Fibroblast of lung (primary cell): ENCODE data around the gene STAP2. TPM values are rescaled to one million over a fixed set of nuclear protein-coding genes. Genes with fewer than 3 reads are reported as not detected.

Experiments used
- polyA plus RNA-seq, 2 donors: library from polyadenylated mRNA; depleted of rRNA in 1 of 2; stranded (reverse) in 1 of 2; unstranded in 1 of 2; fragments of >200 nt; gene quantifications; 2 replicates each; pipeline ENCODE4 v1.2.1, GENCODE V29; 2011 to 2012; ENCODE audit warnings: missing spikeins in 1 of 2
- total RNA-seq: library from RNA; depleted of rRNA; stranded (reverse); fragments of >200 nt; gene quantifications from 2 replicates; pipeline ENCODE4 v1.2.1, GENCODE V29; 2014

STAP2 gene
- total and polyA plus RNA-seq, 2 donors (not counting 1 experiment from before 2014, with no cell fraction given): 1.7 to 4.8 TPM

Other genes with a start within 250 kb of the STAP2 start
- 159 and 177 TPM in 2 replicates for gene MAP2K2, start 214.7 kb downstream of the STAP2 start, total RNA-seq
- 61.6 and 100 TPM in 2 replicates for gene MAP2K2, start 214.7 kb downstream of the STAP2 start, polyA plus RNA-seq
- gene CREB3L3, start 185.2 kb downstream of the STAP2 start, total RNA-seq: 0.17 TPM in 1 of 2 replicates, not detected in the other
- gene CREB3L3, start 185.2 kb downstream of the STAP2 start, polyA plus RNA-seq: not detected in 2 replicates
- gene SIRT6, start 156.3 kb downstream of the STAP2 start, total RNA-seq: 9.2 and 10.0 TPM in 2 replicates
- gene SIRT6, start 156.3 kb downstream of the STAP2 start, polyA plus RNA-seq: 8.8 and 11.0 TPM in 2 replicates
- 2.3 and 2.6 TPM in 2 replicates for gene ANKRD24, start 156.1 kb downstream of the STAP2 start, total RNA-seq
- 0.09 and 0.14 TPM in 2 replicates for gene ANKRD24, start 156.1 kb downstream of the STAP2 start, polyA plus RNA-seq
- gene EBI3, start 109.3 kb downstream of the STAP2 start, total RNA-seq: not detected in 2 replicates
- gene EBI3, start 109.3 kb downstream of the STAP2 start, polyA plus RNA-seq: 0.05 and 0.14 TPM in 2 replicates
- gene YJU2, start 91.7 kb downstream of the STAP2 start, total RNA-seq: 12.6 and 14.7 TPM in 2 replicates
- gene YJU2, start 91.7 kb downstream of the STAP2 start, polyA plus RNA-seq: 10.7 and 16.3 TPM in 2 replicates
- not detected in 2 replicates for gene SHD, start 59.6 kb downstream of the STAP2 start, total RNA-seq
- gene SHD, start 59.6 kb downstream of the STAP2 start, polyA plus RNA-seq: not detected in 2 replicates
- gene TMIGD2, start 36.4 kb downstream of the STAP2 start, total RNA-seq: not detected in 2 replicates
- not detected in 2 replicates for gene TMIGD2, start 36.4 kb downstream of the STAP2 start, polyA plus RNA-seq
- gene FSD1, start 34.2 kb downstream of the STAP2 start, total RNA-seq: 8.7 and 10.1 TPM in 2 replicates
- 4.6 and 7.1 TPM in 2 replicates for gene FSD1, start 34.2 kb downstream of the STAP2 start, polyA plus RNA-seq
- 6.4 and 7.1 TPM in 2 replicates for gene MPND, start 4.7 kb upstream of the STAP2 start, total RNA-seq
- gene MPND, start 4.7 kb upstream of the STAP2 start, polyA plus RNA-seq: 2.7 and 3.8 TPM in 2 replicates
- 20.3 and 23.9 TPM in 2 replicates for gene SH3GL1, start 61.7 kb upstream of the STAP2 start, total RNA-seq
- 44.9 and 58.7 TPM in 2 replicates for gene SH3GL1, start 61.7 kb upstream of the STAP2 start, polyA plus RNA-seq
- gene CHAF1A, start 63.8 kb upstream of the STAP2 start, total RNA-seq: 3.9 and 5.9 TPM in 2 replicates
- gene CHAF1A, start 63.8 kb upstream of the STAP2 start, polyA plus RNA-seq: 5.9 and 15.4 TPM in 2 replicates
- 98.9 and 114 TPM in 2 replicates for gene UBXN6, start 119.0 kb upstream of the STAP2 start, total RNA-seq
- gene UBXN6, start 119.0 kb upstream of the STAP2 start, polyA plus RNA-seq: 49.1 and 53.3 TPM in 2 replicates
- gene HDGFL2, start 133.5 kb upstream of the STAP2 start, total RNA-seq: 47.8 and 51.2 TPM in 2 replicates
- 19.5 and 23.6 TPM in 2 replicates for gene HDGFL2, start 133.5 kb upstream of the STAP2 start, polyA plus RNA-seq
- gene PLIN4, start 179.7 kb upstream of the STAP2 start, total RNA-seq: 2.6 and 5.3 TPM in 2 replicates
- gene PLIN4, start 179.7 kb upstream of the STAP2 start, polyA plus RNA-seq: 0.05 and 0.07 TPM in 2 replicates
- gene PLIN5, start 196.4 kb upstream of the STAP2 start, total RNA-seq: not detected in 2 replicates
- not detected in 2 replicates for gene PLIN5, start 196.4 kb upstream of the STAP2 start, polyA plus RNA-seq
- not detected in 2 replicates for gene LRG1, start 201.2 kb upstream of the STAP2 start, total RNA-seq
- 0.10 TPM in 1 of 2 replicates, not detected in the other for gene LRG1, start 201.2 kb upstream of the STAP2 start, polyA plus RNA-seq
- gene SEMA6B, start 220.9 kb upstream of the STAP2 start, total RNA-seq: under 0.01 TPM in 2 replicates
- gene SEMA6B, start 220.9 kb upstream of the STAP2 start, polyA plus RNA-seq: 0.07 and 0.31 TPM in 2 replicates